Astrocyte (in vitro differentiated cells and primary cell): ENCODE data around the gene LMTK2. TPM values are rescaled to one million over a fixed set of nuclear protein-coding genes. Genes with fewer than 3 reads are reported as not detected.

Source experiments
- DNase-seq: peaks from one replicate; pipeline ENCODE4 v3.0.0-alpha.2; 2010; ENCODE audit warnings: low read depth
- FAIRE-seq: peaks from 2 replicates; lab custom pipeline; 2011; peaks lifted over from hg19 to GRCh38; lab: Jason Lieb, UNC
- H2AFZ ChIP-seq: 2 replicates; pipeline ENCODE4 v1.6.0; 2012; ENCODE audit warnings: low read depth, low read length, inconsistent platforms
- H3K27ac ChIP-seq: 2 replicates; pipeline ENCODE4 v1.5.1; 2011; ENCODE audit warnings: low read depth, low read length, inconsistent platforms
- H3K27me3 ChIP-seq: 2 replicates; pipeline ENCODE4 v1.6.0; 2011; ENCODE audit warnings: low read length, inconsistent platforms; ENCODE audit not compliant: insufficient read depth
- H3K36me3 ChIP-seq: 2 replicates; pipeline ENCODE4 v1.5.1; 2011; ENCODE audit warnings: low read length, inconsistent platforms; ENCODE audit not compliant: insufficient read depth
- H3K4me1 ChIP-seq: 2 replicates; pipeline ENCODE4 v1.5.1; 2011; ENCODE audit warnings: low read length, inconsistent platforms; ENCODE audit not compliant: insufficient read depth
- H3K4me2 ChIP-seq: 2 replicates; pipeline ENCODE4 v1.6.0; 2012; ENCODE audit warnings: low read length, inconsistent platforms
- H3K4me3 ChIP-seq: 2 replicates; pipeline ENCODE4 v1.5.1; 2011; ENCODE audit warnings: low read depth, mild to moderate bottlenecking, low read length, inconsistent platforms; ENCODE audit not compliant: insufficient read depth
- H3K79me2 ChIP-seq: 2 replicates; pipeline ENCODE4 v1.6.0; 2012; ENCODE audit warnings: mild to moderate bottlenecking, low read length, inconsistent platforms; ENCODE audit not compliant: insufficient read depth
- H3K9ac ChIP-seq: 2 replicates; pipeline ENCODE4 v1.6.0; 2012; ENCODE audit warnings: mild to moderate bottlenecking, low read length, inconsistent platforms
- H3K9me3 ChIP-seq: 2 replicates; pipeline ENCODE4 v1.5.1; 2012; ENCODE audit warnings: low read depth, mild to moderate bottlenecking, low read length, inconsistent platforms; ENCODE audit not compliant: insufficient read depth
- H4K20me1 ChIP-seq: 2 replicates; pipeline ENCODE4 v1.6.0; 2012; ENCODE audit warnings: low read length, inconsistent platforms; ENCODE audit not compliant: insufficient read depth
- H3K27ac Mint-ChIP-seq: one replicate; pipeline ENCODE4 v1.8.0; 2021; ENCODE audit warnings: mild to moderate bottlenecking, mixed read lengths; ENCODE audit not compliant: unreplicated experiment
- H3K27me3 Mint-ChIP-seq: one replicate; pipeline ENCODE4 v1.8.0; 2021; ENCODE audit warnings: low read depth, mixed read lengths; ENCODE audit not compliant: unreplicated experiment
- H3K36me3 Mint-ChIP-seq: one replicate; pipeline ENCODE4 v1.8.0; 2021; ENCODE audit warnings: low read depth, mixed read lengths; ENCODE audit not compliant: unreplicated experiment
- H3K4me1 Mint-ChIP-seq: one replicate; pipeline ENCODE4 v1.8.0; 2021; ENCODE audit warnings: low read depth, mixed read lengths; ENCODE audit not compliant: unreplicated experiment
- H3K4me3 Mint-ChIP-seq: one replicate; pipeline ENCODE4 v1.8.0; 2021; ENCODE audit warnings: mild to moderate bottlenecking, moderate library complexity, mixed read lengths; ENCODE audit not compliant: unreplicated experiment
- H3K9me3 Mint-ChIP-seq: one replicate; pipeline ENCODE4 v1.8.0; 2021; ENCODE audit warnings: mild to moderate bottlenecking, mixed read lengths; ENCODE audit not compliant: unreplicated experiment
- EZH2 ChIP-seq: IDR thresholded peaks from 2 replicates; pipeline ENCODE4 v1.6.1; 2012; ENCODE audit warnings: mild to moderate bottlenecking, low read length, inconsistent platforms; ENCODE audit not compliant: insufficient read depth
- total RNA-seq: library from RNA; stranded (reverse); gene quantifications from 2 replicates; pipeline ENCODE4 v1.2.1, GENCODE V29; 2021
- TF ChIP-seq, protein P1 (sequence below): IDR thresholded peaks from 2 replicates; pipeline ENCODE4 v1.5.1; 2011; ENCODE audit warnings: low read depth, mild to moderate bottlenecking, inconsistent platforms, low read length, moderate library complexity; ENCODE audit not compliant: insufficient read depth

The LMTK2 gene
- total RNA-seq, 1 donor from 2014 or later, result 15.2 TPM

DNA sequence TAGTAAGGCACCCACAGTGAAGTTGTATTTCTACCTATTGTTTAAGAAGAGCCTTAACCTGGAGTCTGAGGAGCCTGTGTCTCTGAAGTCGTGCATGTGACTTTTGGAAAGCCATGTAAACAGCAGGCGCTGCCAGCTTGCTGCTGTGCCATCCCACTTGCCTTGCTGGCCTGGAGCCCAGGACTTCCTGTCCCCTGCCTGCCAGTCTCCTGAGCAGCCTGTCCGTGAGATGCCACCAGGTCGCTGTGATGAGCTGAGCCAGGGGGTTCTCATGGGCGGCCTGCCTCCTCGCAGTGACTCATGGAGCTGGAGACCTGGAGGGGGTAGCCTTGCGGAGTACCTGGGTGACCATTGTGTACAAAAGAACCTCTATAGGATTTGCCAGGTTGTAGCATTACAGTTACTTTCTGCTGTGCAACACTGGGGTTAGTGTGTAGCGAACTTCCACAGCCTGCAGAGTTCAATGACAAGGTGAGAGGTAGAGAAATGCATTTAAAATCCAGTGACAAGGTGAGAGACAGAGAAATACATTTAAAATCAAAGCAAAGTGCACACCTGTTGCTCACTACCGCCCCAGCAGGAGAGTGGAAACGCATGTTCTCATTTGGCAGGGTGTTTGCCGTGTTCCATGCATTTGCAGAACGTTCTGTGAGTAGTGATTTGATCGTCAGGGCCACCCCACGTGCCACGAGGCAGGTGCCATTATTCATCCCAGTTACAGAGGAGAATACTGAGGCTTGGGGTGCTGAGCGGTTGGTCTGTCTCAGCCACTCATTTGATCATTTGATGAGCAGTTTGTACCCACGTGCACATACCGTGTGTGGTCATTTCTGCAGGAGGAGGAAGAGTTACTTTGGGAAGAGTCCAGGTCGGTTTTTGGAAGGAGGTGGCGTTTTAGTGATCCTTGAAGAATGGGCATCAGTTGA lies 67.9 kb downstream of the LMTK2 start:
- DNase-seq (no peak), FAIRE-seq (no peak)
- H3K9ac ChIP-seq, result no peak overlapping the region
- H3K79me2 ChIP-seq, result no peaks in the 10 kb centered on the region
- H3K36me3 ChIP-seq, result no peaks in the 10 kb centered on the region
- TF ChIP-seq, protein P1, sequence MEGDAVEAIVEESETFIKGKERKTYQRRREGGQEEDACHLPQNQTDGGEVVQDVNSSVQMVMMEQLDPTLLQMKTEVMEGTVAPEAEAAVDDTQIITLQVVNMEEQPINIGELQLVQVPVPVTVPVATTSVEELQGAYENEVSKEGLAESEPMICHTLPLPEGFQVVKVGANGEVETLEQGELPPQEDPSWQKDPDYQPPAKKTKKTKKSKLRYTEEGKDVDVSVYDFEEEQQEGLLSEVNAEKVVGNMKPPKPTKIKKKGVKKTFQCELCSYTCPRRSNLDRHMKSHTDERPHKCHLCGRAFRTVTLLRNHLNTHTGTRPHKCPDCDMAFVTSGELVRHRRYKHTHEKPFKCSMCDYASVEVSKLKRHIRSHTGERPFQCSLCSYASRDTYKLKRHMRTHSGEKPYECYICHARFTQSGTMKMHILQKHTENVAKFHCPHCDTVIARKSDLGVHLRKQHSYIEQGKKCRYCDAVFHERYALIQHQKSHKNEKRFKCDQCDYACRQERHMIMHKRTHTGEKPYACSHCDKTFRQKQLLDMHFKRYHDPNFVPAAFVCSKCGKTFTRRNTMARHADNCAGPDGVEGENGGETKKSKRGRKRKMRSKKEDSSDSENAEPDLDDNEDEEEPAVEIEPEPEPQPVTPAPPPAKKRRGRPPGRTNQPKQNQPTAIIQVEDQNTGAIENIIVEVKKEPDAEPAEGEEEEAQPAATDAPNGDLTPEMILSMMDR, result no peak
- no peak for TF ChIP-seq EZH2
- Mint-ChIP-seq H3K36me3 (peaks cover 2% of the 10 kb centered on the region), H3K4me1 (peaks cover 4% of the 10 kb centered on the region), H3K9me3 (no peaks in the 10 kb centered on the region), H3K4me3 (no peak overlapping the region), H3K27ac (no peak overlapping the region), H3K27me3 (no peaks in the 10 kb centered on the region)
- no peaks in the 10 kb centered on the region for H3K9me3 ChIP-seq
- H3K27ac ChIP-seq, result no peak overlapping the region
- H3K4me3 ChIP-seq, result no peak overlapping the region
- no peak overlapping the region for H3K4me2 ChIP-seq
- peaks cover 3% of the 10 kb centered on the region for H4K20me1 ChIP-seq
- H3K4me1 ChIP-seq, result no peaks in the 10 kb centered on the region
- no peak overlapping the region for H2AFZ ChIP-seq
- no peaks in the 10 kb centered on the region for H3K27me3 ChIP-seq

DNA sequence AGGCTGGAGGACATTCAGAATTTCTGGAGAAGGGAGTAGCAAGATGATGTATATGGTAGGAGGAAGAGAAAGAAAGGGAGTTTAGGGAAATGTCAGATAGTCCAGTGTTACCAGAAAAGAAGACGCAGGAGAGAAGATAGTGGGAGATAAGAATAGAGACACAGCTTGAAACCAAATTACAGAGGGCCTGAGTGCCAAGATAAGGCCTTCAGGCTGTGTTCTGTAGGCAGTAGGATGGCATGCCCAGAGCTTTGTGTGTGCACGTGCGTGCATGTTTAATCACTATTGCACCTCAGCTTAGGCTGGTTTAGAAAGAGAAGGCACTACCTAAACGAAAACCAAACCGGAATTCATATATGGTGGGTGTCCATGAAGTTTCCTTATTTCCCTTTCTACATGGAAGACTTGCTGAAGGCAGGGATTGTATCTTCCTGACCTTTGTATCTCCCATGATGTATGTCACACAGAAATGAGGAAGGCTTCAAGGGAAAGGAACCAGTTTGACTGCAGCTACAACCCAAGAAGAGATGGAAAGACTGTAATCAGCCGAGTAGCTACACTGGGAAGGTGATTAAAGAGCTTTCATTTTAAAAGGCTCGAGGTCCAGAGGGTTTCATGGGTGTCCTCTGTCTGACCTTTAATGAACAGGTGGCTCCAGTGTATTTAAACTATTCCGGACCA lies 68.7 kb downstream of the LMTK2 start:
- Histone ChIP-seq H4K20me1 (no peaks in the 10 kb centered on the region), H3K4me3 (no peak overlapping the region), H2AFZ (no peak overlapping the region), H3K36me3 (no peaks in the 10 kb centered on the region), H3K9me3 (no peaks in the 10 kb centered on the region), H3K4me1 (no peaks in the 10 kb centered on the region), H3K4me2 (no peak overlapping the region), H3K79me2 (no peaks in the 10 kb centered on the region), H3K27ac (no peak overlapping the region), H3K27me3 (no peaks in the 10 kb centered on the region), H3K9ac (no peak overlapping the region)
- H3K4me1 Mint-ChIP-seq, result peaks cover 4% of the 10 kb centered on the region
- H3K4me3 Mint-ChIP-seq, result no peak overlapping the region
- TF ChIP-seq EZH2, result no peak
- TF ChIP-seq, protein P1, result no peak
- H3K27me3 Mint-ChIP-seq, result no peaks in the 10 kb centered on the region
- no peak for FAIRE-seq
- no peak for DNase-seq
- no peak overlapping the region for H3K27ac Mint-ChIP-seq
- H3K9me3 Mint-ChIP-seq, result no peaks in the 10 kb centered on the region
- H3K36me3 Mint-ChIP-seq, result peaks cover 5% of the 10 kb centered on the region
